HepG2 (cell line): Measurements from ENCODE around the gene TPI1. TPM values are rescaled to one million over a fixed set of nuclear protein-coding genes. Genes with fewer than 3 reads are reported as not detected.

Experiments used
- ATAC-seq: fragments of 200-7000 bp; cut with Tn5 transposase; 3 replicates; pipeline ENCODE4 v1.9.1; 2020; ENCODE audit warnings: mild to moderate bottlenecking, moderate library complexity
- BruUV-seq: library from RNA; stranded (reverse); fragments of 400-500 nt; replicated peaks from 2 replicates; lab custom pipeline; 2021; lab: Mats Ljungman, UMichigan
- CTCF ChIA-PET: fragments of 300-600 bp; formaldehyde crosslinking; extraction: SDS; loops from one replicate; lab custom pipeline; 2021; ENCODE audit warnings: low total read pairs, inconsistent platforms, low intra/inter-chr PET ratio; lab: Yijun Ruan, JAX
- POLR2A ChIA-PET: fragments of 350-600 bp; sonication (Branson Sonifier 250); formaldehyde crosslinking; loops from one replicate; lab custom pipeline; 2020; ENCODE audit warnings: antibody characterized with exemption, inconsistent platforms; lab: Yijun Ruan, JAX
- DNase-seq: peaks from one replicate; pipeline ENCODE4 v3.0.0-alpha.2; 2015; ENCODE audit warnings: low spot score
- FAIRE-seq: peaks from 3 replicates; lab custom pipeline; 2011; peaks lifted over from hg19 to GRCh38; lab: Jason Lieb, UNC
- H2AFZ ChIP-seq: one replicate; pipeline ENCODE4 v1.6.1; 2011; ENCODE audit warnings: low read length, inconsistent platforms
- H3K27ac ChIP-seq: fragments of 300-600 bp; 3 replicates; pipeline ENCODE4 v1.8.0; 2011; ENCODE audit warnings: mixed run types, mild to moderate bottlenecking, mixed read lengths, low read length, inconsistent platforms; ENCODE audit not compliant: insufficient read depth; ENCODE audit errors: extremely low read length
- H3K27me3 ChIP-seq, 2 experiments: fragments of 200-600 bp in 1 of 2; 2 replicates in 1 of 2; 3 replicates in 1 of 2; pipeline versions ENCODE4 v1.6.0 to v1.8.0; 2011; ENCODE audit warnings: low read length in 2 of 2, mild to moderate bottlenecking in 2 of 2, moderate library complexity in 2 of 2, inconsistent platforms in 1 of 2; ENCODE audit not compliant: insufficient read depth in 2 of 2, control insufficient read depth in 1 of 2
- H3K36me3 ChIP-seq, 2 experiments: fragments of 200-600 bp in 1 of 2; replicated peaks in 1 of 2; 2 replicates in 1 of 2; 3 replicates in 1 of 2; pipeline versions ENCODE4 v1.5.1 to v1.8.0; 2011; ENCODE audit warnings: low read length in 2 of 2, inconsistent platforms in 1 of 2; ENCODE audit not compliant: insufficient read depth in 2 of 2, control insufficient read depth in 1 of 2
- H3K4me1 ChIP-seq: 2 replicates; pipeline ENCODE4 v1.5.1; 2012; ENCODE audit warnings: low read length, inconsistent platforms; ENCODE audit not compliant: insufficient read depth
- H3K4me2 ChIP-seq: 2 replicates; pipeline ENCODE4 v1.6.0; 2011; ENCODE audit warnings: low read depth, low read length, inconsistent platforms
- H3K4me3 ChIP-seq, 3 experiments: fragments of 200-600 bp in 1 of 3; sonication (generic), shearing (Covaris generic) in 1 of 3; replicated peaks in 1 of 3; 2 replicates each; pipeline ENCODE4 v1.5.1; 2011 to 2016; ENCODE audit warnings: low read length in 3 of 3, inconsistent platforms in 2 of 3, low read depth in 2 of 3, mild to moderate bottlenecking in 2 of 3, control low read depth in 1 of 3, mixed read lengths in 1 of 3; ENCODE audit not compliant: insufficient read depth in 1 of 3
- H3K79me2 ChIP-seq: one replicate; pipeline ENCODE4 v1.6.1; 2011; ENCODE audit warnings: low read length, inconsistent platforms; ENCODE audit not compliant: insufficient read depth
- H3K9ac ChIP-seq: 2 replicates; pipeline ENCODE4 v1.6.0; 2011; ENCODE audit warnings: mild to moderate bottlenecking, low read depth, low read length, inconsistent platforms; ENCODE audit not compliant: insufficient read depth
- H3K9me3 ChIP-seq: 2 replicates; pipeline ENCODE4 v1.5.1; 2012; ENCODE audit warnings: mild to moderate bottlenecking, low read length
- H4K20me1 ChIP-seq: 2 replicates; pipeline ENCODE4 v1.6.0; 2011; ENCODE audit warnings: inconsistent platforms, mild to moderate bottlenecking, low read length, moderate library complexity; ENCODE audit not compliant: insufficient read depth
- AKNA ChIP-seq: sonication (generic); formaldehyde crosslinking; IDR thresholded peaks from 2 replicates; pipeline ENCODE4 v1.4.0; 2020; ENCODE audit warnings: missing genetic modification reagents, borderline replicate concordance
- TOPORS ChIP-seq: sonication (generic); formaldehyde crosslinking; IDR thresholded peaks from 2 replicates; pipeline ENCODE4 v1.8.0; 2023; ENCODE audit warnings: mild to moderate bottlenecking, missing genetic modification reagents
- ZNF354B ChIP-seq: sonication (generic); formaldehyde crosslinking; IDR thresholded peaks from 2 replicates; pipeline ENCODE4 v1.8.0; 2022; ENCODE audit warnings: mild to moderate bottlenecking, missing genetic modification reagents
- ZNF615 ChIP-seq: sonication (generic); formaldehyde crosslinking; IDR thresholded peaks from 2 replicates; pipeline ENCODE4 v1.5.0; 2020; ENCODE audit warnings: mild to moderate bottlenecking, missing genetic modification reagents, borderline replicate concordance
- WGBS: methylation state at CpG from one replicate; pipeline ENCODE4 v1.1.6; 2017; ENCODE audit warnings: low lambda C conversion rate; 5-methylcytosine and 5-hydroxymethylcytosine counted together
- in situ Hi-C: cut with HindIII; loops from 2 replicates; pipeline ENCODE4 v1.10.0; 2017; ENCODE audit warnings: low pct_unique_long_range_greater_than_20kb; ENCODE audit not compliant: extremely low pct_ligation_motif_present
- intact Hi-C: fragments of 100-400 bp; cut with micrococcal nuclease; formaldehyde crosslinking; loops from one replicate; pipeline ENCODE4 v1.10.0; 2022; ENCODE audit not compliant: unreplicated experiment
- polyA plus RNA-seq, 8 experiments: library from polyadenylated mRNA; depleted of rRNA in 3 of 8; stranded (reverse) in 7 of 8; unstranded in 1 of 8; fragments of >200 nt; fragmentation: Illumina TruSeq in 4 of 8; extraction: Trizol in 4 of 8; gene quantifications; 2 replicates each; pipeline versions ENCODE4 v1.2.1 to v1.2.3, GENCODE V29; 2011 to 2016; ENCODE audit warnings: low read depth in 4 of 8, missing spikeins in 1 of 8, mixed read lengths in 1 of 8; ENCODE audit not compliant: insufficient read depth in 1 of 8
- total RNA-seq, 5 experiments: library from RNA; depleted of rRNA; stranded (reverse); fragments of >200 nt; fragmentation: Illumina TruSeq; extraction: Trizol; gene quantifications; 2 replicates each; pipeline ENCODE4 v1.2.3, GENCODE V29; 2016; ENCODE audit warnings: low read depth in 1 of 5

The TPI1 gene
- total and polyA plus RNA-seq, 2 of the 13 experiments (the other 11 are each of a cell fraction or from before 2014, with no cell fraction given), result 945 to 2,535 TPM

- no peak for TF ChIP-seq AKNA
These were observed 5.9 kb upstream of the TPI1 start (continued) for GRCh38 chr12:6861391-6861790.

- Histone ChIP-seq H3K9ac (no peak overlapping the region), H3K79me2 (peaks cover 7% of the 10 kb centered on the region), H3K9me3 (no peaks in the 10 kb centered on the region), H3K36me3 (peaks cover 34 to 65% of the 10 kb centered on the region in 2 experiments), H3K27ac (no peak overlapping the region), H2AFZ (no peak overlapping the region), H3K27me3 (no peaks in the 10 kb centered on the region; a peak in 1 of 5 replicates), H3K4me3 (no peak overlapping the region), H4K20me1 (peaks cover 2% of the 10 kb centered on the region), H3K4me1 (peaks cover 9% of the 10 kb centered on the region), H3K4me2 (no peak overlapping the region)
- FAIRE-seq (no peak), DNase-seq (no peak), ATAC-seq (no peak)
- BruUV-seq, result no TSS peak
- ChIA-PET CTCF (no interaction called here), POLR2A (no interaction called here)
- in situ Hi-C loops, result no loop called here
- TF ChIP-seq ZNF615 (CRISPR knock-in tag) (no peak), ZNF354B (CRISPR knock-in tag) (no peak), TOPORS (no peak)
- intact Hi-C loops, result no loop called here
- WGBS, result 96% methylated on average over 7 of the region's 11 CpGs
These were observed 4.3 kb upstream of the TPI1 start for GRCh38 chr12:6863033-6863432.
